ENCODE measurements around the gene PGP. TPM values are rescaled to one million over a fixed set of nuclear protein-coding genes. Genes with fewer than 3 reads are reported as not detected.

PGP gene
- total RNA-seq, 1 experiment from 2014 or later = 32.6 TPM

DNA sequence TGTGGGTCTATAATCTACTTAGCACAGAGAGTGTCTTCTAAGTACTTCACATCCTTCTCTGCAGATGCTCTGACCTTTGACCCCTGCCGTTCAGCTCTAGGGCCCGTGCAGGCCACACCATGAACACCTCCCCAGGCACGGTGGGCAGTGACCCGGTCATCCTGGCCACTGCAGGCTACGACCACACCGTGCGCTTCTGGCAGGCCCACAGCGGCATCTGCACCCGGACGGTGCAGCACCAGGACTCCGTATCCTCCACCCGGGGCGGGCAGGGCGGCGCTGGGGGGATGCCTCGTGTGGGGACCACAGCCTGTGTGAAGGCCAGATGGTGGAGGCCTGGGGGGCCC is 8.7 kb downstream of the PGP start:
- ATAC-seq = peak; percentile 26
- no peak for DNase-seq (ENCODE audit: low read depth, low spot score)
- intact Hi-C loops (cut with micrococcal nuclease) = no loop called here
- RAD21 ChIA-PET (ENCODE audit: low non-redundant PET in 1 of 2, low total read pairs in 2 of 2, uncharacterized antibody in 2 of 2, unreplicated experiment in 2 of 2) = no interaction called here
- Histone ChIP-seq H3K4me3 (replicated peaks in 1 of 2; ENCODE audit: low read depth in 1 of 2, low read length in 2 of 2) (peak overlapping the region; percentile 81 to 86), H3K9ac (ENCODE audit: low read length) (peak overlapping the region; percentile 81), H3K4me1 (ENCODE audit: control insufficient read depth in 1 of 2, insufficient read depth in 2 of 2, low read length in 2 of 2) (peaks cover 5 to 23% of the 10 kb centered on the region in 2 experiments), H4K20me1 (ENCODE audit: insufficient read depth) (no peaks in the 10 kb centered on the region), H3K9me2 (ENCODE audit: insufficient read depth) (no peaks in the 10 kb centered on the region), H3K79me2 (ENCODE audit: insufficient read depth, low read length) (peaks cover 25% of the 10 kb centered on the region), H3K36me3 (ENCODE audit: control insufficient read depth in 1 of 2, insufficient read depth in 2 of 2, low read length in 2 of 2) (peaks cover 4 to 19% of the 10 kb centered on the region in 2 experiments; a peak in 3 of 4 replicates), H2AFZ (ENCODE audit: low read depth, low read length, poor library complexity, severe bottlenecking) (no peak overlapping the region), H3K27ac (ENCODE audit: low read depth, low read length) (peak overlapping the region; percentile 94), H3K9me3 (ENCODE audit: control insufficient read depth in 1 of 2, insufficient read depth in 1 of 2, low read depth in 1 of 2, low read length in 2 of 2) (no peaks in the 10 kb centered on the region), H3K27me3 (ENCODE audit: insufficient read depth, low read length) (no peaks in the 10 kb centered on the region), H3K4me2 (ENCODE audit: low read length) (peak overlapping the region; percentile 99)
- POLR2A ChIA-PET = interaction anchor here (0.8 kb wide), 1 partner anchor 263 kb away, joined by 4 read pairs; no protein-coding TSS in a partner anchor
- no TSS peak for BruUV-seq (replicated peaks)
- CTCF ChIA-PET = interaction anchor here (3.0 kb wide), 1 partner anchor 11 kb away, joined by 11 read pairs; no protein-coding TSS in a partner anchor
- TF ChIP-seq ZFX (IDR thresholded peaks at IDR 0.05) = 0 out of 2 replicates have a peak, but pooled peaks have one; percentile 6
- TF ChIP-seq, protein P1, sequence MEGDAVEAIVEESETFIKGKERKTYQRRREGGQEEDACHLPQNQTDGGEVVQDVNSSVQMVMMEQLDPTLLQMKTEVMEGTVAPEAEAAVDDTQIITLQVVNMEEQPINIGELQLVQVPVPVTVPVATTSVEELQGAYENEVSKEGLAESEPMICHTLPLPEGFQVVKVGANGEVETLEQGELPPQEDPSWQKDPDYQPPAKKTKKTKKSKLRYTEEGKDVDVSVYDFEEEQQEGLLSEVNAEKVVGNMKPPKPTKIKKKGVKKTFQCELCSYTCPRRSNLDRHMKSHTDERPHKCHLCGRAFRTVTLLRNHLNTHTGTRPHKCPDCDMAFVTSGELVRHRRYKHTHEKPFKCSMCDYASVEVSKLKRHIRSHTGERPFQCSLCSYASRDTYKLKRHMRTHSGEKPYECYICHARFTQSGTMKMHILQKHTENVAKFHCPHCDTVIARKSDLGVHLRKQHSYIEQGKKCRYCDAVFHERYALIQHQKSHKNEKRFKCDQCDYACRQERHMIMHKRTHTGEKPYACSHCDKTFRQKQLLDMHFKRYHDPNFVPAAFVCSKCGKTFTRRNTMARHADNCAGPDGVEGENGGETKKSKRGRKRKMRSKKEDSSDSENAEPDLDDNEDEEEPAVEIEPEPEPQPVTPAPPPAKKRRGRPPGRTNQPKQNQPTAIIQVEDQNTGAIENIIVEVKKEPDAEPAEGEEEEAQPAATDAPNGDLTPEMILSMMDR (IDR thresholded peaks at IDR 0.05 in 2 of 3, conservative IDR thresholded peaks at IDR 0.05 in 1 of 3; ENCODE audit: borderline replicate concordance in 1 of 3, insufficient read depth in 1 of 3, low read depth in 2 of 3, low read length in 2 of 3) = no peak
- TF ChIP-seq POLR2A (IDR thresholded peaks at IDR 0.05; ENCODE audit: borderline replicate concordance, extremely low read depth, insufficient read depth, insufficient read length) = no peak
- TF ChIP-seq YY1 (IDR thresholded peaks at IDR 0.05; ENCODE audit: extremely low read depth, insufficient replicate concordance, low read depth, low read length) = no peak
- TF ChIP-seq CBX3 (IDR thresholded peaks at IDR 0.05; ENCODE audit: low read depth) = no peak
- TF ChIP-seq CEBPB (IDR thresholded peaks at IDR 0.05; ENCODE audit: low read depth) = no peak
- TF ChIP-seq POLR2AphosphoS5 (IDR thresholded peaks at IDR 0.05; ENCODE audit: low read depth, low read length) = no peak
- TF ChIP-seq SIN3A (IDR thresholded peaks at IDR 0.05; ENCODE audit: low read depth) = no peak
